ENCODE data around the gene HNRNPD.
"Not testable (repeated sequence)": the region's sequence is repeated elsewhere in the genome, so short reads cannot be mapped to it uniquely, and the experiment has no call there.

The HNRNPD gene

GRCh38 chr4:82360298-82361177 lies 13.3 kb downstream of the HNRNPD start:
- no peak for FAIRE-seq
- no peak for TF ChIP-seq PAX5 (IDR thresholded peaks at IDR 0.05; ENCODE audit: insufficient read depth, low read length, severe bottlenecking)
- TF ChIP-seq TAF1 (IDR thresholded peaks at IDR 0.05; ENCODE audit: low read depth, low read length), result no peak
- TF ChIP-seq POLR2A (IDR thresholded peaks at IDR 0.05; ENCODE audit: low read depth, low read length), result no peak
- TF ChIP-seq POU2F2 (IDR thresholded peaks at IDR 0.05; ENCODE audit: low read depth, low read length), result no peak
- TF ChIP-seq POLR2AphosphoS5 (IDR thresholded peaks at IDR 0.05; ENCODE audit: low read depth, low read length), result no peak
- TF ChIP-seq SPI1 (IDR thresholded peaks at IDR 0.05; ENCODE audit: low read depth, low read length), result no peak
- no peak for DNase-seq (ENCODE audit: insufficient read length, low spot score)

DNA sequence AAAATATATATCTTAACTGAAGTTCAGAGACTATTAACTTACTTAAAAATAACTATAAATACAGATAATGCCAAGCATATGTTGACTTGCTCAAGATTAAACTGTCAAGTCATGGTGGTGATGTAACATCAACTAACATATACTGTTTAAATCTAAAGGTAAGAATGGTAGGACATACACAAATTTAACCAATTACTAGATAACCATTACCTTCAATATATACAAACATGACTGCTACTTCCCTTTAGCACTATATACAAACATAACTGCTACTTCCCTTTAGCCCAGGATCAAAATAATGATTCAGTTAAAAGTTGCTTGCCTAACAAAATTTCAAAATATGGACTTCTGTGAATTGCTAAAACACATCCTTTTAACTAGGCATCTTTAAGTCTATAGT lies 14.9 kb downstream of the HNRNPD start:
- no peak for FAIRE-seq
- DNase-seq (ENCODE audit: insufficient read length, low spot score), result no peak
- TF ChIP-seq POU2F2 (IDR thresholded peaks at IDR 0.05; ENCODE audit: low read depth, low read length) (no peak), SPI1 (IDR thresholded peaks at IDR 0.05; ENCODE audit: low read depth, low read length) (no peak), POLR2AphosphoS5 (IDR thresholded peaks at IDR 0.05; ENCODE audit: low read depth, low read length) (no peak), POLR2A (IDR thresholded peaks at IDR 0.05; ENCODE audit: low read depth, low read length) (no peak), TAF1 (IDR thresholded peaks at IDR 0.05; ENCODE audit: low read depth, low read length) (no peak), PAX5 (IDR thresholded peaks at IDR 0.05; ENCODE audit: insufficient read depth, low read length, severe bottlenecking) (no peak)

- FAIRE-seq (no peak), DNase-seq (ENCODE audit: insufficient read length, low spot score) (no peak)
- TF ChIP-seq SPI1 (IDR thresholded peaks at IDR 0.05; ENCODE audit: low read depth, low read length), result peak; percentile 24
- no peak for TF ChIP-seq POLR2A (IDR thresholded peaks at IDR 0.05; ENCODE audit: low read depth, low read length)
- TF ChIP-seq PAX5 (IDR thresholded peaks at IDR 0.05; ENCODE audit: insufficient read depth, low read length, severe bottlenecking), result no peak
Measured at GRCh38 chr4:82357640-82358039, 16.2 kb downstream of the HNRNPD start.

DNA sequence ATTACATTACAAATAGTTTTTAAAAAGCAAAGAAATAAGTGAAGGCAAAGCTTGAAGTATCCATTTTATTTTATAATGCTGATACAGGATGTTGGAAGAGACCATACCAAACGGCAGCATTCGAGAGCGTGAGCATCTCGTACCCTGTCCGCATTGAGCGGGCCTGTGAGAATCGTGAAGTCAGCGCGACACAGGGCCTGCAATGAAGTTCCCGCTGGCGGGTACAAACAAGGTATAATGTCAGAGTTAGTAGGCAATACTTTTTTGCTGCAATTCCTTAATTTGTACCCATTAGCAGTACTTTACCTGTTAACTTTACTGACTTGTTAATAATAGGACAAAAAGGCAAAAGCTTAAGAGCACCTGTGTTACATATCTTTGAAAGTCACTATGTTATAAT lies 19.0 kb downstream of the HNRNPD start:
- no peak for DNase-seq (ENCODE audit: insufficient read length, low spot score)
- TF ChIP-seq PAX5 (IDR thresholded peaks at IDR 0.05; ENCODE audit: insufficient read depth, low read length, severe bottlenecking) (no peak), POLR2A (IDR thresholded peaks at IDR 0.05; ENCODE audit: low read depth, low read length) (peak; percentile 22; the same call in 1 of the 2 replicates), POLR2AphosphoS5 (IDR thresholded peaks at IDR 0.05; ENCODE audit: low read depth, low read length) (no peak)
- no peak for FAIRE-seq

DNA sequence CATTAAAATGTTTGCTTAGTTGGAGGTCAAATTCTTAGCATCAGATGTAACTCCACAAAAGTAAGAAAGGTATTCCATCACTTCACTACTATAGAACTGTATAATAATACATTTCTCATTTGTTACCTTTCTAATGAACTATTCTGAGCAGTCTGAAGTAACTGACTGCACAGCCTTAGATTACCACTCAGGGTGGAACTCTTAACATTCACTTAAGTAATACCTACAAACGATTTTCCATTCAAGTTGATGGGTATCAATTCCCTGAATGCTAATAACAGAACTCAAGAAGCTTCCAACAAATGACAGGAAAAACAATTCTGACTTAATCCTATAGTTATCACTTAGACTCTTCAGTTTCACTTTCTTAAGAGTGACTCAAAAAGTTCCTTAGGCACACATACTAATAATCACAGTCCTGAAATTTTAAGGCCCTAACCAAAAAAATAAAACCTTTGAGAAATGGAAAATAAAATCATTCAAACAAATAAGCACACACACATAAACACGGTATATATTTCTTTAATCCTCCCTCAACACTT lies 20.9 kb downstream of the HNRNPD start:
- no peak for TF ChIP-seq POU2F2 (IDR thresholded peaks at IDR 0.05; ENCODE audit: low read depth, low read length)
- no peak for TF ChIP-seq POLR2AphosphoS5 (IDR thresholded peaks at IDR 0.05; ENCODE audit: low read depth, low read length)
- no peak for TF ChIP-seq TAF1 (IDR thresholded peaks at IDR 0.05; ENCODE audit: low read depth, low read length)
- no peak for TF ChIP-seq POLR2A (IDR thresholded peaks at IDR 0.05; ENCODE audit: low read depth, low read length)
- TF ChIP-seq SPI1 (IDR thresholded peaks at IDR 0.05; ENCODE audit: low read depth, low read length), result no peak
- TF ChIP-seq PAX5 (IDR thresholded peaks at IDR 0.05; ENCODE audit: insufficient read depth, low read length, severe bottlenecking), result no peak
- FAIRE-seq (no peak), DNase-seq (ENCODE audit: insufficient read length, low spot score) (no peak)

- no peak; the same call in none of the 2 replicates for TF ChIP-seq POLR2A (IDR thresholded peaks at IDR 0.05; ENCODE audit: low read depth, low read length)
- no peak for TF ChIP-seq PAX5 (IDR thresholded peaks at IDR 0.05; ENCODE audit: insufficient read depth, low read length, severe bottlenecking)
- TF ChIP-seq POU2F2 (IDR thresholded peaks at IDR 0.05; ENCODE audit: low read depth, low read length), result no peak
- no peak for TF ChIP-seq SPI1 (IDR thresholded peaks at IDR 0.05; ENCODE audit: low read depth, low read length)
- TF ChIP-seq POLR2AphosphoS5 (IDR thresholded peaks at IDR 0.05; ENCODE audit: low read depth, low read length), result no peak; the same call in 1 of the 2 replicates
- no peak for TF ChIP-seq TAF1 (IDR thresholded peaks at IDR 0.05; ENCODE audit: low read depth, low read length)
- FAIRE-seq (no peak), DNase-seq (ENCODE audit: insufficient read length, low spot score) (no peak)
Measured at GRCh38 chr4:82352118-82352824, 21.5 kb downstream of the HNRNPD start.

DNA sequence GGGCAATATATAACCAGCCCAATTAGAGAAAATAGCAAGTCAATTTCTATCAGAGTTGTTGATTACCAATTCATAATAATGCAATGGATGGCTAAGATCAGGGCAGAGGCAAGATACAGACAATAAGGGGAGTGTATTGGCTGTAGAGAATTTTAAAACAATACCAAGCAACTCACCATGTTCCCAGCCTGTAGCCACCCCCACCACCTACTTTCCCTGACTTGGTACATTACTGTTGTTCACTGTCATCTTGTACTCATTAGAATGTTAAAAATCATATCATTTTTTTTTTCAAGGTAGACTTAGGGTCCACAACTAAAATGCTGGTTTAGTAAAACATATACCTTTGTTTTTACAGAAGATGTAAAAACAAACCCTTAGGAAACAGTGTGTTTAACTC lies 27.7 kb downstream of the HNRNPD start:
- no peak for TF ChIP-seq POLR2A (IDR thresholded peaks at IDR 0.05; ENCODE audit: low read depth, low read length)
- TF ChIP-seq TAF1 (IDR thresholded peaks at IDR 0.05; ENCODE audit: low read depth, low read length), result no peak
- TF ChIP-seq SPI1 (IDR thresholded peaks at IDR 0.05; ENCODE audit: low read depth, low read length), result no peak
- TF ChIP-seq PAX5 (IDR thresholded peaks at IDR 0.05; ENCODE audit: insufficient read depth, low read length, severe bottlenecking), result no peak
- FAIRE-seq (no peak), DNase-seq (ENCODE audit: insufficient read length, low spot score) (no peak)

DNA sequence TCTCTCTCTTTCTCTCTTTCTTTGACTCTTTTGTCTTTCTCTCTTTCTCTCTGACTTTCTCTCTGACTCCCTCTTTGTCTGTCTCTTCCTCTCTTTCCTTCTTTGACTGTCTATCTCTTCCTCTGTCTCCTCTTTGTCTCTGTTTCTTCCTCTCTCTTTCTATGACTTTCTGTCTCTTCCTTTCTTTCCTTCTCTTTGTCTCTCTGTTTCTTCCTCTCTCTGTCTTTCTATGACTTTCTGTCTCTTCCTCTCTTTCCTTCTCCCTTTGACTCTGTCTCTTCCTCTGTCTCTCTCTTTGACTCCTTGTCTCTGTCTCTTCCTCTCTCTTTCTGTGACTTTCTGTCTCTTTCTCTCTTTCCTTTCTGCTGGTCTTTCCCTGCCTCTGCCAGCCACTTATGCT lies 38.7 kb downstream of the HNRNPD start:
- FAIRE-seq (no peak), DNase-seq (ENCODE audit: insufficient read length, low spot score) (no peak)
- TF ChIP-seq POLR2AphosphoS5 (IDR thresholded peaks at IDR 0.05; ENCODE audit: low read depth, low read length), result no peak
- TF ChIP-seq PAX5 (IDR thresholded peaks at IDR 0.05; ENCODE audit: insufficient read depth, low read length, severe bottlenecking), result no peak
- TF ChIP-seq TAF1 (IDR thresholded peaks at IDR 0.05; ENCODE audit: low read depth, low read length), result no peak

DNA sequence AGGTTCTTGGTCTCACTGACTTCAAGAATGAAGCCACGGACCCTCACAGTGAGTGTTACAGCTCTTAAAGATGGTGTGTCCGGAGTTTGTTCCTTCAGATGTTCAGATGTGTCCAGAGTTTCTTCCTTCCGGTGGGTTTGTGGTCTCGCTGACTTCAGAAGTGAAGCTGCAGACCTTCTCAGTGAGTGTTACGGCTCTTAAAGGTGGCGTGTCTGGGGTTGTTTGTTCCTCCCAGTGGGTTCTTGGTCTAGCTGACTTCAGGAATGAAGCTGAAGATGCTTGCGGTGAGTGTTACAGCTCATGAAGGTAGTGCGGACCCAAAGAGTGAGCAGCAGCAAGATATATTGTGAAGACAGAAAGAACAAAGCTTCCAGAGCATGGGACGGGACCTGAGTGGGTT lies 40.1 kb downstream of the HNRNPD start:
- DNase-seq (ENCODE audit: insufficient read length, low spot score); FAIRE-seq: not testable (repeated sequence)

- FAIRE-seq, result no peak
- no peak for DNase-seq (ENCODE audit: insufficient read length, low spot score)
- no peak for TF ChIP-seq POU2F2 (IDR thresholded peaks at IDR 0.05; ENCODE audit: low read depth, low read length)
- no peak for TF ChIP-seq TAF1 (IDR thresholded peaks at IDR 0.05; ENCODE audit: low read depth, low read length)
- no peak for TF ChIP-seq PAX5 (IDR thresholded peaks at IDR 0.05; ENCODE audit: insufficient read depth, low read length, severe bottlenecking)
- no peak for TF ChIP-seq SPI1 (IDR thresholded peaks at IDR 0.05; ENCODE audit: low read depth, low read length)
- no peak for TF ChIP-seq POLR2A (IDR thresholded peaks at IDR 0.05; ENCODE audit: low read depth, low read length)
- TF ChIP-seq POLR2AphosphoS5 (IDR thresholded peaks at IDR 0.05; ENCODE audit: low read depth, low read length), result no peak
Measured at GRCh38 chr4:82331814-82332213, 42.0 kb downstream of the HNRNPD start.
